Ureter (tissue), 1 donor: ENCODE data around the gene INTS11. TPM values are rescaled to one million over a fixed set of nuclear protein-coding genes. Genes with fewer than 3 reads are reported as not detected.

Source experiments
- DNase-seq: peaks from one replicate; pipeline ENCODE4 v3.0.0-alpha.2; 2020; ENCODE audit warnings: low spot score
- total RNA-seq: library from RNA; stranded (reverse); gene quantifications from one replicate; pipeline ENCODE4 v1.2.4, GENCODE V29; 2023
- donor health status: DM: yes; HTN: yes; CAD: no.

INTS11 gene
- total RNA-seq, 1 donor from 2014 or later, result 132 TPM

- DNase-seq, result no peak
Measured at GRCh38 chr1:1343811-1344421, 19.5 kb upstream of the INTS11 start.

GRCh38 chr1:1342584-1343115, 18.2 kb upstream of the INTS11 start:
- no peak for DNase-seq

GRCh38 chr1:1342061-1342562, 17.7 kb upstream of the INTS11 start:
- DNase-seq, result no peak

GRCh38 chr1:1341549-1342021, 17.1 kb upstream of the INTS11 start:
- no peak for DNase-seq

GRCh38 chr1:1340791-1341548, 16.5 kb upstream of the INTS11 start:
- DNase-seq, result no peak

GRCh38 chr1:1340185-1340584, 15.7 kb upstream of the INTS11 start:
- no peak for DNase-seq

- no peak for DNase-seq
Measured at GRCh38 chr1:1338278-1338677, 13.8 kb upstream of the INTS11 start.

GRCh38 chr1:1337793-1338147, 13.3 kb upstream of the INTS11 start:
- no peak for DNase-seq

GRCh38 chr1:1336931-1337792, 12.7 kb upstream of the INTS11 start:
- no peak for DNase-seq

GRCh38 chr1:1336446-1336845, 12.0 kb upstream of the INTS11 start:
- no peak for DNase-seq

GRCh38 chr1:1335792-1336248, 11.4 kb upstream of the INTS11 start:
- DNase-seq, result no peak

GRCh38 chr1:1335283-1335682, 10.8 kb upstream of the INTS11 start:
- no peak for DNase-seq

GRCh38 chr1:1334835-1335234, 10.4 kb upstream of the INTS11 start:
- no peak for DNase-seq

GRCh38 chr1:1333551-1334241, 9.2 kb upstream of the INTS11 start:
- DNase-seq, result no peak

- DNase-seq, result no peak
Measured at GRCh38 chr1:1332774-1333480, 8.5 kb upstream of the INTS11 start.

GRCh38 chr1:1332031-1332755, 7.7 kb upstream of the INTS11 start:
- no peak for DNase-seq

- DNase-seq, result no peak
Measured at GRCh38 chr1:1331068-1331965, 6.9 kb upstream of the INTS11 start, which contains the start of gene TAS1R3. TSS of gene TAS1R3 (plus strand) at chr1:1331280. CDS start at chr1:1331346, 66 bp downstream.

GRCh38 chr1:1330366-1331067, 6.1 kb upstream of the INTS11 start:
- no peak for DNase-seq
